HCT116 (cell line): ENCODE measurements around the gene LPAR6. TPM values are rescaled to one million over a fixed set of nuclear protein-coding genes. Genes with fewer than 3 reads are reported as not detected.

Experiments
- ATAC-seq: fragments of 200-7000 bp; cut with Tn5 transposase; 2 replicates; pipeline ENCODE4 v1.9.1; 2020; ENCODE audit warnings: mild to moderate bottlenecking, moderate library complexity
- BruUV-seq: library from RNA; stranded (reverse); fragments of 400-500 nt; replicated peaks from 2 replicates; lab custom pipeline; 2021; lab: Mats Ljungman, UMichigan
- CTCF ChIA-PET: fragments of 300-600 bp; sonication (Branson Sonifier 250); formaldehyde crosslinking; loops from one replicate; lab custom pipeline; 2021; ENCODE audit warnings: antibody characterized with exemption; lab: Charles Lee
- POLR2A ChIA-PET: fragments of 300-600, 350-600 bp; sonication (Branson Sonifier 250); formaldehyde crosslinking; loops from one replicate; lab custom pipeline; 2021; ENCODE audit warnings: antibody characterized with exemption; lab: Charles Lee
- RAD21 ChIA-PET, 2 experiments: fragments of 300-600 bp; sonication (Branson Sonifier 250); formaldehyde crosslinking; loops; one replicate each; lab custom pipeline; 2023; ENCODE audit warnings: low total read pairs in 2 of 2; ENCODE audit not compliant: uncharacterized antibody in 2 of 2, unreplicated experiment in 2 of 2, low non-redundant PET in 1 of 2; lab: Charles Lee
- DNase-seq: peaks from one replicate; pipeline ENCODE4 v3.0.0-alpha.2; 2010; ENCODE audit warnings: low read depth, low spot score
- H2AFZ ChIP-seq: fragments of 200-600 bp; shearing (Covaris generic), sonication (generic); 2 replicates; pipeline ENCODE4 v1.6.1; 2017; ENCODE audit warnings: low read depth, mixed run types, mixed read lengths, antibody characterized with exemption, low read length; ENCODE audit not compliant: poor library complexity, severe bottlenecking
- H3K27ac ChIP-seq: 2 replicates; pipeline ENCODE4 v1.5.1; 2012; ENCODE audit warnings: low read depth, low read length
- H3K27me3 ChIP-seq: fragments of 200-600 bp; sonication (generic); 2 replicates; pipeline ENCODE4 v1.6.1; 2016; ENCODE audit warnings: mixed run types, low read length, mixed read lengths; ENCODE audit not compliant: insufficient read depth
- H3K36me3 ChIP-seq, 2 experiments: fragments of 200-500 bp in 1 of 2; fragments of 200-600 bp in 1 of 2; sonication (Bioruptor generic) in 1 of 2; sonication (generic) in 1 of 2; 2 replicates each; pipeline versions ENCODE4 v1.5.1 to v1.6.1; 2014 to 2016; ENCODE audit warnings: low read length in 2 of 2, inconsistent platforms in 1 of 2, mixed read lengths in 1 of 2, mixed run types in 1 of 2; ENCODE audit not compliant: insufficient read depth in 2 of 2, control insufficient read depth in 1 of 2
- H3K4me1 ChIP-seq, 2 experiments: fragments of 200-600 bp in 1 of 2; sonication (generic) in 1 of 2; 2 replicates each; pipeline versions ENCODE4 v1.5.1 to v1.6.1; 2012 to 2017; ENCODE audit warnings: low read length in 2 of 2, inconsistent platforms in 1 of 2, mild to moderate bottlenecking in 1 of 2, mixed read lengths in 1 of 2, mixed run types in 1 of 2, moderate library complexity in 1 of 2; ENCODE audit not compliant: insufficient read depth in 2 of 2, control insufficient read depth in 1 of 2
- H3K4me2 ChIP-seq: fragments of 200-600 bp; sonication (generic); 2 replicates; pipeline ENCODE4 v1.6.1; 2017; ENCODE audit warnings: mixed run types, low read length, mixed read lengths
- H3K4me3 ChIP-seq, 2 experiments: fragments of 200-600 bp in 1 of 2; sonication (generic) in 1 of 2; replicated peaks in 1 of 2; 2 replicates each; pipeline ENCODE4 v1.5.1; 2011 to 2016; ENCODE audit warnings: low read length in 2 of 2, control low read depth in 1 of 2, low read depth in 1 of 2, mild to moderate bottlenecking in 1 of 2, mixed read lengths in 1 of 2, mixed run types in 1 of 2
- H3K79me2 ChIP-seq: fragments of 200-600 bp; sonication (generic); 2 replicates; pipeline ENCODE4 v1.6.1; 2017; ENCODE audit warnings: mild to moderate bottlenecking, mixed run types, low read length, moderate library complexity, mixed read lengths; ENCODE audit not compliant: insufficient read depth
- H3K9ac ChIP-seq: fragments of 200-600 bp; sonication (generic); 2 replicates; pipeline ENCODE4 v1.6.1; 2016; ENCODE audit warnings: low read length, mixed read lengths
- H3K9me2 ChIP-seq: fragments of 200-600 bp; sonication (generic), shearing (Covaris generic); 2 replicates; pipeline ENCODE4 v1.6.1; 2017; ENCODE audit warnings: mixed run types, mild to moderate bottlenecking, moderate library complexity; ENCODE audit not compliant: insufficient read depth
- H3K9me3 ChIP-seq, 2 experiments: fragments of 200-500 bp in 1 of 2; fragments of 200-600 bp in 1 of 2; sonication (Bioruptor generic) in 1 of 2; sonication (generic) in 1 of 2; 2 replicates each; pipeline ENCODE4 v1.6.1; 2014 to 2017; ENCODE audit warnings: low read length in 2 of 2, mixed read lengths in 2 of 2, inconsistent platforms in 1 of 2, low read depth in 1 of 2, mild to moderate bottlenecking in 1 of 2, mixed run types in 1 of 2, moderate library complexity in 1 of 2; ENCODE audit not compliant: control insufficient read depth in 1 of 2, insufficient read depth in 1 of 2
- H4K20me1 ChIP-seq: fragments of 200-600 bp; sonication (generic), shearing (Covaris generic); 2 replicates; pipeline ENCODE4 v1.6.1; 2017; ENCODE audit warnings: mixed run types, mild to moderate bottlenecking, moderate library complexity; ENCODE audit not compliant: insufficient read depth
- CTCF ChIP-seq, 3 experiments: fragments of 200-600 bp in 1 of 3; sonication (generic) in 1 of 3; IDR thresholded peaks in 2 of 3; conservative IDR thresholded peaks in 1 of 3; 2 replicates each; pipeline ENCODE4 v1.5.1; 2012 to 2017; ENCODE audit warnings: low read depth in 2 of 3, low read length in 2 of 3, antibody characterized with exemption in 1 of 3, borderline replicate concordance in 1 of 3, control low read depth in 1 of 3, mild to moderate bottlenecking in 1 of 3, mixed read lengths in 1 of 3, mixed run types in 1 of 3, moderate library complexity in 1 of 3; ENCODE audit not compliant: insufficient read depth in 1 of 3
- EZH2 ChIP-seq: fragments of 200-600 bp; sonication (generic); IDR thresholded peaks from 2 replicates; pipeline ENCODE4 v1.6.1; 2017; ENCODE audit warnings: antibody characterized with exemption, mixed run types
- EZH2phosphoT487 ChIP-seq: fragments of 200-600 bp; IDR thresholded peaks from 2 replicates; pipeline ENCODE4 v1.6.1; 2018; ENCODE audit warnings: antibody characterized with exemption, borderline replicate concordance
- POLR2AphosphoS5 ChIP-seq: IDR thresholded peaks from 2 replicates; pipeline ENCODE4 v1.6.1; 2011; ENCODE audit warnings: mild to moderate bottlenecking, low read depth, low read length, moderate library complexity
- RAD21 ChIP-seq: IDR thresholded peaks from 2 replicates; pipeline ENCODE4 v1.6.1; 2012; ENCODE audit warnings: low read depth, mild to moderate bottlenecking
- REST ChIP-seq: IDR thresholded peaks from 2 replicates; pipeline ENCODE4 v1.6.1; 2012; ENCODE audit warnings: low read depth
- SIN3A ChIP-seq: IDR thresholded peaks from 2 replicates; pipeline ENCODE4 v1.6.1; 2012; ENCODE audit warnings: low read depth
- SRF ChIP-seq: IDR thresholded peaks from 2 replicates; pipeline ENCODE4 v1.6.1; 2012; ENCODE audit warnings: low read depth
- ZFX ChIP-seq: fragments of 450-650 bp; IDR thresholded peaks from 2 replicates; pipeline ENCODE4 v1.6.1; 2017
- intact Hi-C: fragments of 100-400 bp; cut with micrococcal nuclease; formaldehyde crosslinking; loops from 2 replicates; pipeline ENCODE4 v1.10.0; 2022
- total RNA-seq: library from RNA; stranded (reverse); gene quantifications from one replicate; pipeline ENCODE4 v1.2.1, GENCODE V29; 2021; ENCODE audit not compliant: unreplicated experiment

The LPAR6 gene
- total RNA-seq, 1 experiment from 2014 or later, result 0.12 TPM

- intact Hi-C loops, result no loop called here
- H3K79me2 ChIP-seq, result no peaks in the 10 kb centered on the region
- POLR2A ChIA-PET, result no interaction called here
- RAD21 ChIA-PET, result no interaction called here
- DNase-seq (no peak), ATAC-seq (no peak)
- no peak overlapping the region for H3K9ac ChIP-seq
- H3K36me3 ChIP-seq, result no peaks in the 10 kb centered on the region; a peak in 2 of 4 replicates
- H3K27me3 ChIP-seq, result no peaks in the 10 kb centered on the region
- no peaks in the 10 kb centered on the region for H3K9me3 ChIP-seq
- H3K9me2 ChIP-seq, result no peaks in the 10 kb centered on the region
- no peak overlapping the region for H3K4me2 ChIP-seq
- no peaks in the 10 kb centered on the region for H3K4me1 ChIP-seq
- CTCF ChIA-PET, result no interaction called here
- no peak for TF ChIP-seq POLR2AphosphoS5
- TF ChIP-seq, all 23 proteins: peak for 0
- Histone ChIP-seq H2AFZ (no peak overlapping the region), H3K27ac (no peak overlapping the region), H3K4me3 (no peak overlapping the region), H4K20me1 (no peaks in the 10 kb centered on the region)
- BruUV-seq, result no TSS peak
These were observed 35.1 kb downstream of the LPAR6 start for GRCh38 chr13:48377857-48378256.

- ChIA-PET CTCF (no interaction called here), RAD21 (no interaction called here), POLR2A (no interaction called here)
- TF ChIP-seq SIN3A (no peak), RAD21 (no peak), POLR2AphosphoS5 (no peak), REST (no peak), SRF (no peak), EZH2phosphoT487 (no peak), EZH2 (no peak), ZFX (no peak), CTCF (IDR thresholded peaks at IDR 0.05 in 2 of 3, conservative IDR thresholded peaks at IDR 0.05 in 1 of 3; ENCODE audit: borderline replicate concordance in 1 of 3, insufficient read depth in 1 of 3, low read depth in 2 of 3, low read length in 2 of 3) (no peak)
- no TSS peak for BruUV-seq
- Histone ChIP-seq H3K9me2 (no peaks in the 10 kb centered on the region), H3K79me2 (no peaks in the 10 kb centered on the region), H3K4me3 (no peak overlapping the region), H3K36me3 (no peaks in the 10 kb centered on the region), H3K4me1 (no peaks in the 10 kb centered on the region), H3K27ac (no peak overlapping the region), H3K27me3 (no peaks in the 10 kb centered on the region), H4K20me1 (no peaks in the 10 kb centered on the region), H3K4me2 (no peak overlapping the region), H3K9me3 (no peaks in the 10 kb centered on the region), H2AFZ (no peak overlapping the region), H3K9ac (no peak overlapping the region)
- DNase-seq (no peak), ATAC-seq (no peak)
- intact Hi-C loops, result no loop called here
These were observed 42.1 kb downstream of the LPAR6 start for GRCh38 chr13:48370815-48371214.
